Natural killer cell (primary cell): Measurements from ENCODE around the gene PARD3B. TPM values are rescaled to one million over a fixed set of nuclear protein-coding genes. Genes with fewer than 3 reads are reported as not detected.

Experiments
- ATAC-seq, 3 donors: fragments of 150-1000 bp in 2 of 3; fragments of 200-7000 bp in 1 of 3; cut with Tn5 transposase; 1 replicate in 1 of 3; 2 replicates in 2 of 3; pipeline ENCODE4 v1.10.0; 2021; ENCODE audit warnings: mild to moderate bottlenecking in 2 of 3, moderate library complexity in 2 of 3
- DNase-seq, 2 donors: peaks; one replicate each; pipeline versions ENCODE4 v3.0.0 to v3.0.0-alpha.2; 2013 to 2021; ENCODE audit warnings: mixed read lengths in 1 of 2
- H3K27ac ChIP-seq: one replicate; pipeline ENCODE4 v1.5.1; 2013; ENCODE audit warnings: mild to moderate bottlenecking, low read length
- H3K27me3 ChIP-seq: one replicate; pipeline ENCODE4 v1.6.1; 2013; ENCODE audit warnings: low read length; ENCODE audit not compliant: control insufficient read depth, insufficient read depth
- H3K36me3 ChIP-seq: one replicate; pipeline ENCODE4 v1.6.1; 2013; ENCODE audit warnings: low read length; ENCODE audit not compliant: control insufficient read depth, insufficient read depth
- H3K4me1 ChIP-seq: one replicate; pipeline ENCODE4 v1.6.1; 2013; ENCODE audit warnings: low read length; ENCODE audit not compliant: control insufficient read depth, insufficient read depth
- H3K4me3 ChIP-seq: one replicate; pipeline ENCODE4 v1.5.1; 2013; ENCODE audit warnings: low read length
- H3K9me3 ChIP-seq: one replicate; pipeline ENCODE4 v1.6.1; 2013; ENCODE audit warnings: low read length; ENCODE audit not compliant: control insufficient read depth, insufficient read depth
- H3K27ac Mint-ChIP-seq, 2 donors: one replicate each; pipeline ENCODE4 v1.8.0; 2022; ENCODE audit warnings: mild to moderate bottlenecking in 2 of 2, mixed read lengths in 2 of 2, moderate library complexity in 1 of 2
- H3K27me3 Mint-ChIP-seq, 2 donors: one replicate each; pipeline ENCODE4 v1.8.0; 2022; ENCODE audit warnings: low read depth in 2 of 2, mixed read lengths in 2 of 2
- H3K36me3 Mint-ChIP-seq: one replicate; pipeline ENCODE4 v1.8.0; 2022; ENCODE audit warnings: mixed read lengths
- H3K4me1 Mint-ChIP-seq, 2 donors: one replicate each; pipeline ENCODE4 v1.8.0; 2022; ENCODE audit warnings: mixed read lengths in 2 of 2
- H3K4me3 Mint-ChIP-seq: one replicate; pipeline ENCODE4 v1.8.0; 2022; ENCODE audit warnings: mild to moderate bottlenecking, moderate library complexity, mixed read lengths
- H3K9me3 Mint-ChIP-seq, 2 donors: one replicate each; pipeline ENCODE4 v1.8.0; 2022; ENCODE audit warnings: mixed read lengths in 2 of 2
- CTCF ChIP-seq: fragments of 200-600 bp; IDR thresholded peaks from one replicate; pipeline ENCODE4 v1.8.0; 2022; ENCODE audit warnings: antibody characterized with exemption
- WGBS: methylation state at CpG from one replicate; pipeline ENCODE4 v1.1.7; 2013; ENCODE audit warnings: missing lambda C conversion rate; ENCODE audit not compliant: insufficient coverage; 5-methylcytosine and 5-hydroxymethylcytosine counted together
- intact Hi-C: fragments of 100-400 bp; cut with micrococcal nuclease; formaldehyde crosslinking; loops from one replicate; pipeline ENCODE4 v1.14.2; 2022
- total RNA-seq, 4 donors: library from RNA; stranded (reverse); fragments of 120-200 nt in 1 of 4; gene quantifications; one replicate each; pipeline versions ENCODE4 v1.2.3 to v1.2.4, GENCODE V29; 2013 to 2022

The PARD3B gene
- total RNA-seq, 3 donors from 2014 or later (not counting 1 experiment from before 2014, with no cell fraction given): 0.13 to 0.45 TPM; not detected in 1

GRCh38 chr2:204505946-204506345, 39.3 kb upstream of the PARD3B start:
- no peak for TF ChIP-seq CTCF
- Mint-ChIP-seq H3K27me3 (no peaks in the 10 kb centered on the region), H3K4me1 (no peaks in the 10 kb centered on the region), H3K4me3 (no peak overlapping the region), H3K9me3 (no peaks in the 10 kb centered on the region), H3K36me3 (no peaks in the 10 kb centered on the region), H3K27ac (no peak overlapping the region)
- ATAC-seq (no peak), DNase-seq (no peak)
- Histone ChIP-seq H3K27ac (no peak overlapping the region), H3K36me3 (no peaks in the 10 kb centered on the region), H3K4me3 (no peak overlapping the region), H3K9me3 (no peaks in the 10 kb centered on the region), H3K4me1 (no peaks in the 10 kb centered on the region), H3K27me3 (no peaks in the 10 kb centered on the region)
- WGBS: 99% methylated on average over 4 of the region's 4 CpGs
- intact Hi-C loops: no loop called here

- ATAC-seq: no peak
- H3K27ac Mint-ChIP-seq: no peak overlapping the region
Observed at GRCh38 chr2:204507636-204508035, 37.6 kb upstream of the PARD3B start.

GRCh38 chr2:204510709-204511420, 34.4 kb upstream of the PARD3B start:
- TF ChIP-seq CTCF: no peak
- Histone ChIP-seq H3K27ac (no peak overlapping the region), H3K4me3 (no peak overlapping the region), H3K4me1 (no peaks in the 10 kb centered on the region), H3K36me3 (no peaks in the 10 kb centered on the region), H3K27me3 (no peaks in the 10 kb centered on the region), H3K9me3 (no peaks in the 10 kb centered on the region)
- Mint-ChIP-seq H3K4me3 (no peak overlapping the region), H3K27me3 (no peaks in the 10 kb centered on the region), H3K4me1 (no peaks in the 10 kb centered on the region), H3K9me3 (no peaks in the 10 kb centered on the region), H3K36me3 (no peaks in the 10 kb centered on the region), H3K27ac (no peak overlapping the region)
- DNase-seq: no peak
- 95% methylated on average over 4 of the region's 4 CpGs for WGBS
- no peak for ATAC-seq
- intact Hi-C loops: no loop called here

More at GRCh38 chr2:204507636-204508035, 37.6 kb upstream of the PARD3B start:
- 87% methylated on average over 5 of the region's 5 CpGs for WGBS
- no peaks in the 10 kb centered on the region for H3K4me1 ChIP-seq
- H3K9me3 ChIP-seq: no peaks in the 10 kb centered on the region
- H3K27ac ChIP-seq: no peak overlapping the region
- TF ChIP-seq CTCF: no peak
- no peaks in the 10 kb centered on the region for H3K36me3 ChIP-seq
- DNase-seq: no peak
- Mint-ChIP-seq H3K9me3 (no peaks in the 10 kb centered on the region), H3K36me3 (no peaks in the 10 kb centered on the region), H3K27me3 (no peaks in the 10 kb centered on the region), H3K4me3 (no peak overlapping the region), H3K4me1 (no peaks in the 10 kb centered on the region)
- H3K4me3 ChIP-seq: no peak overlapping the region
- no peaks in the 10 kb centered on the region for H3K27me3 ChIP-seq
- intact Hi-C loops: no loop called here

- Mint-ChIP-seq H3K9me3 (peaks cover 0 to 2% of the 10 kb centered on the region in 2 donors), H3K27me3 (no peaks in the 10 kb centered on the region), H3K27ac (no peak overlapping the region), H3K4me1 (no peaks in the 10 kb centered on the region), H3K4me3 (no peak overlapping the region), H3K36me3 (no peaks in the 10 kb centered on the region)
- H3K4me3 ChIP-seq: no peak overlapping the region
- H3K4me1 ChIP-seq: no peaks in the 10 kb centered on the region
- DNase-seq (no peak), ATAC-seq (no peak)
- H3K36me3 ChIP-seq: no peaks in the 10 kb centered on the region
- intact Hi-C loops: no loop called here
- no peak overlapping the region for H3K27ac ChIP-seq
- H3K9me3 ChIP-seq: no peaks in the 10 kb centered on the region
- TF ChIP-seq CTCF: no peak
- no peaks in the 10 kb centered on the region for H3K27me3 ChIP-seq
- 87% methylated on average over 2 of the region's 2 CpGs for WGBS
Observed at GRCh38 chr2:204514439-204514838, 30.8 kb upstream of the PARD3B start.
